ENCODE results near the gene AIPL1. TPM values are rescaled to one million over a fixed set of nuclear protein-coding genes. Genes with fewer than 3 reads are reported as not detected.

The AIPL1 gene
- total and polyA plus RNA-seq, 12 donors: not detected

DNA sequence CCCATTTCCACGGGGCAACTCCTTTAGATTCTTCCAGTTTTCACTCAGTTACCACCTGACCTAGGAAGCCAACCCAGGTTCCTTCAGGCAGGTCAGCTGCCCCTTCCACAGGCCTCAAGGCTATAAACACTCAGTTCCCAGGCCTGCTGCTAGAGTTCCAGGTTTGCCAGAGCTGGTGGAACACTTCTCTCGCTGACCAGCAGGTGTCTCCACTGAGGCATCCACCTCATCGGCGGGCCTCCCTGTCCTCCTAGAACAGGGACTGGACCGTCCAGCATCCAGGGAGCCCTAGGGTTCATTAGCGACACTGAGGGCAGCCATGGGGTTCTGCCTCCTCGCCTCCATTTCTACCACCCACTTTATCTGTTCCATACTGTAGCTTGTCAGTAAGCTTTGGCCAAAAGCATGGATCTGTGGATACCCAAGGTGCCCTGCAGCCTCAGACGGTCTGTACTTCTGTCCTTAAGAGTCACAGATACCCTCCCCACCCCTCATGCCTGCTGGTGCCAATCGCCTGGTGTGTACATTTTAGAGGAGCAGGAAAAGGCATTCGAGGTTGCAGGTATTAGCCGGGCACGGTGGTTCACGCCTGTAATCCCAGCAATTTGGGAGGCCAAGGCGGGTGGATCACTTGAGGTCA, 38.3 kb upstream of the AIPL1 start:
- WGBS, 4 donors: 31 to 47% (median 44%) methylated on average over 10 to 14 of the region's 14 CpGs
- Histone ChIP-seq H3K27me3 (no peaks in the 10 kb centered on the region), H3K27ac (no peak overlapping the region), H3K9me3 (replicated peaks in 1 of 3) (no peaks in the 10 kb centered on the region), H3K4me3 (no peak overlapping the region), H3K4me1 (replicated peaks in 1 of 2) (peaks cover 0 to 23% of the 10 kb centered on the region in 2 donors), H3K36me3 (replicated peaks in 1 of 2) (no peaks in the 10 kb centered on the region)
- peak; percentile 85 to 95 (median 90) for DNase-seq
- intact Hi-C loops (cut with DNase I): loop anchor here in 1 of 2 donors (10.0 kb wide), 2 partner anchors 82 to 162 kb away; partner anchors contain the start of gene PITPNM3
- TF ChIP-seq POLR2A (IDR thresholded peaks at IDR 0.05): peak in 1 of 2 donors; percentile 26
- TF ChIP-seq, protein P1, sequence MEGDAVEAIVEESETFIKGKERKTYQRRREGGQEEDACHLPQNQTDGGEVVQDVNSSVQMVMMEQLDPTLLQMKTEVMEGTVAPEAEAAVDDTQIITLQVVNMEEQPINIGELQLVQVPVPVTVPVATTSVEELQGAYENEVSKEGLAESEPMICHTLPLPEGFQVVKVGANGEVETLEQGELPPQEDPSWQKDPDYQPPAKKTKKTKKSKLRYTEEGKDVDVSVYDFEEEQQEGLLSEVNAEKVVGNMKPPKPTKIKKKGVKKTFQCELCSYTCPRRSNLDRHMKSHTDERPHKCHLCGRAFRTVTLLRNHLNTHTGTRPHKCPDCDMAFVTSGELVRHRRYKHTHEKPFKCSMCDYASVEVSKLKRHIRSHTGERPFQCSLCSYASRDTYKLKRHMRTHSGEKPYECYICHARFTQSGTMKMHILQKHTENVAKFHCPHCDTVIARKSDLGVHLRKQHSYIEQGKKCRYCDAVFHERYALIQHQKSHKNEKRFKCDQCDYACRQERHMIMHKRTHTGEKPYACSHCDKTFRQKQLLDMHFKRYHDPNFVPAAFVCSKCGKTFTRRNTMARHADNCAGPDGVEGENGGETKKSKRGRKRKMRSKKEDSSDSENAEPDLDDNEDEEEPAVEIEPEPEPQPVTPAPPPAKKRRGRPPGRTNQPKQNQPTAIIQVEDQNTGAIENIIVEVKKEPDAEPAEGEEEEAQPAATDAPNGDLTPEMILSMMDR (IDR thresholded peaks at IDR 0.05): peak; percentile 91 to 98 (median 95)

DNA sequence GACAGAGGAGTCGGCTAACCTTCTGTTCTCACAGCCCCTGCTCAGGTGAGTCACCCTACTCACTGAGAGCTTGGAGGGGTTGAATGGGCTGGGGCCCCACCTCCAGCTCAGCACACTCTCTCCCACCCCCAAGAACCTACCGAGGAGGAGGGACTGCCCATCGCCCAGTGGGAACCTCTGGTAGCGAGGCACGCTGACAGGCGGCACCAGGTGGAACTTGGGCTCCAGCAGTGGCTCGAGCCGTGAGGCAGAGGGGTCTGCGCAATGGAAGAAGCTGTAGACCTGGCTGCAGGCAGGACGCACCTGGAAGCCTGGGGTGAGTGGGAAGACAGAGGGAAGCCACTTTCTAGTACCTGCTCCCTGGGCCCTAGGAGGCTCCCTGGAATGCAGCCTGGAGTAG, 37.6 kb upstream of the AIPL1 start:
- no peak for DNase-seq
- TF ChIP-seq, protein P1 (IDR thresholded peaks at IDR 0.05): no peak
- no peak for TF ChIP-seq POLR2A (IDR thresholded peaks at IDR 0.05)
- Histone ChIP-seq H3K4me1 (replicated peaks in 1 of 2) (peaks cover 0 to 23% of the 10 kb centered on the region in 2 donors), H3K4me3 (no peak overlapping the region), H3K27me3 (no peaks in the 10 kb centered on the region), H3K27ac (no peak overlapping the region), H3K36me3 (replicated peaks in 1 of 2) (no peaks in the 10 kb centered on the region), H3K9me3 (replicated peaks in 1 of 3) (no peaks in the 10 kb centered on the region)
- WGBS, 4 donors: 87 to 93% (median 90%) methylated on average over 8 to 10 of the region's 10 CpGs
- intact Hi-C loops (cut with DNase I): loop anchor here in 1 of 2 donors (10.0 kb wide), 2 partner anchors 82 to 162 kb away; partner anchors contain the start of gene PITPNM3

DNA sequence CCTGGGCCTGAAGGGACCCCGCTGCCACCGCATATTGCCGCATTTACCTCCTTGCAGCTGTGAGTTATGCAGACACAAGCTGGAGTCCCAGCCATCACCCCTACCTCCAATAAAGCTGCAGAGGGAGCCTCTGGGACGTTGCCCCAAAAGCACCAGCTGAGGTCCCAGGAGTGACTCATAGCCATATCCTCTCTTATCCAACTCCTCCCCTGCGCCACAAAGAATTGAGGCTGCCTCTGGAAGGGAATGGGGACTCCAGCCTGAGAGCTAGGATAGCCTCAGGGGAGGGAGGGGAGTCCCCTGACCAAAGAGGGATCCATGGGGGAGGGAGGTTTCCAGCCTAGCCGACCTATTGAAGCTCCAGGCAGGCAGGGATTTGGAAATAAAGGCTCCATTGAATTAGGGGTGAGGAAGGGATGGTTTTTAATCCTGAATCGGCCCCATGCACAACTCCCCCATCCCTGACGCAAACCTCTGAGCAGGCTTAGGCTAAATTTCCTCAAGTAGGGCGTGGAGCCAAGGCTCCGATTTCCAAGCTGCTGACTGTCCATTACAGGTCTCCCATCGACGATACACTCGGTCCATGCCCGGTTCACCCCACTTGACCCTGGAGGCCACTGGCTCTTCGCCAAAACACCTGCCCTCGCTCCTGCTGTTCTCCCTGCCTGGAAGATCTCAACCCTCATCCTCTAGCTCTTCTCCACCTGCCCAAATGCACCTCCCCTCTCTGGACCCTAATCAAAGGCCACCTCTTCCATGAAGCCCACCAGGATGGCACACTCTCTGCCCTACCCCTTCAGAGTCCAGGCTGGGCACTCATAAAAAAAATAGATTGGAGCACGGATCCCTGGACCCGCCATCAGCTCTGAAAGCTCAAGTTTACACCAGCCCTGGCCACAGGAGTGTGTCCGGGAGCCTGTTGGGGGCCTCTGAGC, 36.9 kb upstream of the AIPL1 start:
- H3K27me3 ChIP-seq: no peaks in the 10 kb centered on the region
- peak in 5 of 7 donors; percentile 46 to 64 (median 59) for DNase-seq
- H3K9me3 ChIP-seq (replicated peaks in 1 of 3): no peaks in the 10 kb centered on the region
- no peak overlapping the region for H3K4me3 ChIP-seq
- H3K4me1 ChIP-seq (replicated peaks in 1 of 2): peaks cover 0 to 23% of the 10 kb centered on the region in 2 donors
- no peak for TF ChIP-seq POLR2A (IDR thresholded peaks at IDR 0.05)
- intact Hi-C loops (cut with DNase I): loop anchor here in 1 of 2 donors (10.0 kb wide), 2 partner anchors 83 to 163 kb away; partner anchors contain the start of gene PITPNM3
- 63 to 78% (median 68%) methylated on average over 13 to 19 of the region's 19 CpGs for WGBS, 4 donors
- peak overlapping the region in 1 of 5 donors; percentile 1 for H3K27ac ChIP-seq
- H3K36me3 ChIP-seq (replicated peaks in 1 of 2): no peaks in the 10 kb centered on the region

DNA sequence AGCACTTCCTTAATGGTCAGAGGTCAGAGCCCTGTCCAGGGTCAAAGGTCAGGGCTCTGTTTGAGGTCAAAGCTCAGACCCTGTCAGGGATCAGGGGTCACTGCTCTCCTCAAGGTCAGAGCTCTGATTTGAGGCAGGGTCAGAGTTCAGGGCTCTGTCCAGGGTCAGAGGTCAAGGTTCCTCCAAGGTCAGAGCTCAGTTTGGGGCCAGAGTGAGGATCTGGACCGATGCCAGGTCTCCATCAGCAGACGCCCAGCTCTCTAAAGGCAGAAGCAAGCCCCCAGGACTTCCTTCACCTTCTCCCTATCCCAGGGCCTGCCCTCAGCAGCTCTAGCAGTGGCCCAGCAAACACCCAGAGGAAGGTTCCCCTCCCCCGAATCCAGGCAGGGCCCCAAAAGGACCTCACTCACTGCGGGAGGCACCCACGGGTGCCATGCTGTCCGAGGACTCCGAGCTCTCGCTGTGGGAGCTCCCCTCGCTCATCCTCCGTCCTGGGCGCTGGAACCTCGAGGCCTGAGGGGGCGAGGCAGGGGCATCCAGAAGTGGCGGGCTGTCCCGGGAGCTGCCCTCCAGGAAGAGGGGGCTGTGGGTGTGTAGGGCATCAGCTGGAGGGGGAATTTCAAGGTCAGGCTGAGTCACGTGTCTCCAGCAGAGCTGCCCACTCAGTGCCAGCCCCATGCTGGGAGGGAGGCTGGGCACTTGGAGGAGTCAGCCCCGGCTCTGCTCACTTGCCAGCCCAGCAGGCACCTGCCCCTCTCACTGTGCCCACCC, 36.0 kb upstream of the AIPL1 start:
- Histone ChIP-seq H3K4me3 (no peak overlapping the region), H3K4me1 (replicated peaks in 1 of 2) (peaks cover 0 to 17% of the 10 kb centered on the region in 2 donors), H3K36me3 (replicated peaks in 1 of 2) (no peaks in the 10 kb centered on the region), H3K27me3 (no peaks in the 10 kb centered on the region), H3K27ac (peak overlapping the region in 1 of 5 donors; percentile 1), H3K9me3 (replicated peaks in 1 of 3) (no peaks in the 10 kb centered on the region)
- intact Hi-C loops (cut with DNase I): loop anchor here in 1 of 2 donors (10.0 kb wide), 2 partner anchors 84 to 164 kb away; partner anchors contain the start of gene PITPNM3
- TF ChIP-seq POLR2A (IDR thresholded peaks at IDR 0.05): no peak
- TF ChIP-seq, protein P1 (IDR thresholded peaks at IDR 0.05): no peak
- WGBS, 4 donors: 81 to 85% (median 84%) methylated on average over 10 to 17 of the region's 17 CpGs
- no peak for DNase-seq
